ENCODE data around the gene HOXC12.

HOXC12 gene

DNA sequence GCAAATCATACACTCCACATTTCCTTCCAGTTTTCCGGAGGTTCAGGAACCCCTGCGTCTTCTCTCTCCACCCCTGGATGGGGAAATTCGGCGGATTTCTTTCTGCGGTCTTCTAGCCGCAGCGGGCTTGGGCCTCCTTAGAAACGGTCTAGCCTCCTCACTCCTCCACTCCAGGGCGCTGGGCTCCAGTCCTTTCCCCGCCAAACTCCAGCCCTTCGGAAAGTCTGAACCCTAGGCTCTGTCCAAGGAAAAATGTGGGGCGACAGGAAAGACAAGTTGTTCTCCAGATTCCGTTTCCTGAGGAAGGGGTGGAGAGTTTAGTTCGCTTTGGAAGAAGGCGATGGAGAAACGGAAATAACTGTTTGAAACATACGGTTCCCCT is 28.9 kb downstream of the HOXC12 start:
- in situ Hi-C loops (cut with MboI; ENCODE audit: low pct_unique_long_range_greater_than_20kb, low sequenced_read_pairs, unreplicated experiment) = no loop called here
- TF ChIP-seq, protein P1, sequence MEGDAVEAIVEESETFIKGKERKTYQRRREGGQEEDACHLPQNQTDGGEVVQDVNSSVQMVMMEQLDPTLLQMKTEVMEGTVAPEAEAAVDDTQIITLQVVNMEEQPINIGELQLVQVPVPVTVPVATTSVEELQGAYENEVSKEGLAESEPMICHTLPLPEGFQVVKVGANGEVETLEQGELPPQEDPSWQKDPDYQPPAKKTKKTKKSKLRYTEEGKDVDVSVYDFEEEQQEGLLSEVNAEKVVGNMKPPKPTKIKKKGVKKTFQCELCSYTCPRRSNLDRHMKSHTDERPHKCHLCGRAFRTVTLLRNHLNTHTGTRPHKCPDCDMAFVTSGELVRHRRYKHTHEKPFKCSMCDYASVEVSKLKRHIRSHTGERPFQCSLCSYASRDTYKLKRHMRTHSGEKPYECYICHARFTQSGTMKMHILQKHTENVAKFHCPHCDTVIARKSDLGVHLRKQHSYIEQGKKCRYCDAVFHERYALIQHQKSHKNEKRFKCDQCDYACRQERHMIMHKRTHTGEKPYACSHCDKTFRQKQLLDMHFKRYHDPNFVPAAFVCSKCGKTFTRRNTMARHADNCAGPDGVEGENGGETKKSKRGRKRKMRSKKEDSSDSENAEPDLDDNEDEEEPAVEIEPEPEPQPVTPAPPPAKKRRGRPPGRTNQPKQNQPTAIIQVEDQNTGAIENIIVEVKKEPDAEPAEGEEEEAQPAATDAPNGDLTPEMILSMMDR (IDR thresholded peaks at IDR 0.05; ENCODE audit: extremely low read depth, insufficient read depth, missing control alignments) = no peak
- DNase-seq (ENCODE audit: low spot score) = no peak

DNA sequence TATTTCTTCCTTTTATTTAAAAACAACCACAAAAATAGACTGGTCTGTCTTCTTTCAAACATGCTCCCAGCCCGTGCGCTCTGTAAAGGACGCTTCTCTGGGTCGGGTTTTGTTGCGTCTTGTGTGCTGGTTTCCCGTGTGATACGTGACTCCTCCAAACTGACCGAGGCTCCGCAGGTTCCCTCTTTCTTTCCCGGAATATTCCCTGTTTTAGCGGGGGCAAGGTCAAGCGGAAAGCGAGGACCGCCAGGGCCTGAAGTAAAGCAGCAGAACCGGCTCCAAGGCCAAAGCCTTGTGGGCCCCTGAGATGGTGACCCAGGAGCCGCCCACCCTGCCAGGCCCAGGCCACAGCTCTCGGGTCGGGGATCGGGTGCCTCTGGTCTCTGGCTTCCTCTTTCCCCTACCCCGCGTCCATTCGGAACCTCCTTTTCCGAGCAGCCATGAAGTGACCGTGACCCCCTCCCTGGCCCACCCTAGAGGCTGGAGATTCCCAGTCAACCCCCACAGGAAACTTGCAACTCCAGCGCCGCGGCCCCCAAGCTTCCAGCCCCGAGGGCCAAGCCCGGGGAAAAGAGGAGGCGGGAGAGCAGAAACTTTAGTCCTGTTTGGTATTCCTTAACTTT is 29.4 kb downstream of the HOXC12 start:
- TF ChIP-seq, protein P1 (IDR thresholded peaks at IDR 0.05; ENCODE audit: extremely low read depth, insufficient read depth, missing control alignments) = no peak
- DNase-seq (ENCODE audit: low spot score) = no peak
- in situ Hi-C loops (cut with MboI; ENCODE audit: low pct_unique_long_range_greater_than_20kb, low sequenced_read_pairs, unreplicated experiment) = no loop called here

DNA sequence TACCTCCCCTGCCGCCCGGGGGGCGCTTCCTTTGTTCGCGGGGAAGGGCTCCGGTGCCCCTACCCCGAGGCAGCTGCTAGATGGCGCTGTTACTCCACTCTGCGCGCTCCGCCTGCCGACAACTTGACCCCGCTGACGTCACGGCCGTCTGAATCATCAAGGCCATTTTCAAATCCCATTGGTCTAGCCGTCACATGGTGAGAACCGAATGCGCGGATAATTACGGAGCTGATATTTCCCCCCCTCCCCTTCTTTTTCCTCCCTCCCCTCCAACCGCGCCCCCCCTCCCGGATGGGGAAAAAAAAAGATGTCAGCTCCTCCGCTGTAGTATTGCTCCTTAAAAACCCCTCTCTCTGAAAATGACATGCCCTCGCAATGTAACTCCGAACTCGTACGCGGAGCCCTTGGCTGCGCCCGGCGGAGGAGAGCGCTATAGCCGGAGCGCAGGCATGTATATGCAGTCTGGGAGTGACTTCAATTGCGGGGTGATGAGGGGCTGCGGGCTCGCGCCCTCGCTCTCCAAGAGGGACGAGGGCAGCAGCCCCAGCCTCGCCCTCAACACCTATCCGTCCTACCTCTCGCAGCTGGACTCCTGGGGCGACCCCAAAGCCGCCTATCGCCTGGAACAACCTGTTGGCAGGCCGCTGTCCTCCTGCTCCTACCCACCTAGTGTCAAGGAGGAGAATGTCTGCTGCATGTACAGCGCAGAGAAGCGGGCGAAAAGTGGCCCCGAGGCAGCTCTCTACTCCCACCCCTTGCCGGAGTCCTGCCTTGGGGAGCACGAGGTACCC is 30.4 kb downstream of the HOXC12 start, which contains the start of gene HOXC10:
Gene HOXC10, plus strand, starts transcription at position 246 of the 791 bp plus-strand sequence. Its CDS starts 114 bp downstream, at position 360.
- in situ Hi-C loops (cut with MboI; ENCODE audit: low pct_unique_long_range_greater_than_20kb, low sequenced_read_pairs, unreplicated experiment) = no loop called here
- DNase-seq (ENCODE audit: low spot score) = peak; percentile 92

DNA sequence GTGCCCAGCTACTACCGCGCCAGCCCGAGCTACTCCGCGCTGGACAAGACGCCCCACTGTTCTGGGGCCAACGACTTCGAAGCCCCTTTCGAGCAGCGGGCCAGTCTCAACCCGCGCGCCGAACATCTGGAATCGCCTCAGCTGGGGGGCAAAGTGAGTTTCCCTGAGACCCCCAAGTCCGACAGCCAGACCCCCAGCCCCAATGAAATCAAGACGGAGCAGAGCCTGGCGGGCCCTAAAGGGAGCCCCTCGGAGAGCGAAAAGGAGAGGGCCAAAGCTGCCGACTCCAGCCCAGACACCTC is 30.9 kb downstream of the HOXC12 start:
- in situ Hi-C loops (cut with MboI; ENCODE audit: low pct_unique_long_range_greater_than_20kb, low sequenced_read_pairs, unreplicated experiment) = no loop called here
- TF ChIP-seq, protein P1 (IDR thresholded peaks at IDR 0.05; ENCODE audit: extremely low read depth, insufficient read depth, missing control alignments) = no peak
- DNase-seq (ENCODE audit: low spot score) = no peak

More for the DNA sequence above, 30.4 kb downstream of the HOXC12 start, which contains the start of gene HOXC10:
- TF ChIP-seq, protein P1 (IDR thresholded peaks at IDR 0.05; ENCODE audit: extremely low read depth, insufficient read depth, missing control alignments) = peak; percentile 84

DNA sequence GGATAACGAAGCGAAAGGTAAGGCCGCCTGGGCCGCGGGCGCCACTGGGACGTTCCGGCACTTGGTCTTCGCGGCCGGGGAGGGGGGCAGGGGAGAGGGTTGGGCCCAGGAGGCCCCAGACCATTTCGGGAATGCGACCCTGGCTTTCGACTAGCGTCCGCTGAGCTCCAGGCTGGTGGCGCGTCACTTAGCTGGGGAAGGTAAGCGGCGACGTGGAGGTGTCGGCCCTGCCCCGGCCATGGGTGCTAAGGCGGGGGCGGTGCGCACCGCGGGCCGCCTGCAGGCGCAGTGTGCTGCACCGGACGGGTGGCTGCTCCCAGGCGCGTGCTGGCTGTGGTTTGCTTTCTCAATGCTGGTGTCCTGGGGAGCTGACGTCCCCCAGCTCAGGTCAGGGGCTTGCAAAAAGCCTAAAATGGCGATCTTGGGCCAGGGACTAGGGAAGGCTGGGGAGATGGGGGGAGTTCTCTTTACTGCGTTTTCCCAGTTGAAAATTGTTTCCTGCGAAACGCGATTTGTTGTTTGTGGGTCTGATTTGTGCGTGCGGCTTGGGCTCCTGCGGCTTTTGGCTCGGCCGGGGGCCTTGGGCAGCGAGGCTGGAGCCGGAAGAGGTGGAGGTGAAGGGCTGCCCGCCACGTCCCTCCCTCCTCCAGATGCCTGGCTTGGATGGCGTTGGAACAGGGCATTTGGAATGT is 31.4 kb downstream of the HOXC12 start:
- no peak for DNase-seq (ENCODE audit: low spot score)
- TF ChIP-seq, protein P1 (IDR thresholded peaks at IDR 0.05; ENCODE audit: extremely low read depth, insufficient read depth, missing control alignments) = no peak
- in situ Hi-C loops (cut with MboI; ENCODE audit: low pct_unique_long_range_greater_than_20kb, low sequenced_read_pairs, unreplicated experiment) = no loop called here

DNA sequence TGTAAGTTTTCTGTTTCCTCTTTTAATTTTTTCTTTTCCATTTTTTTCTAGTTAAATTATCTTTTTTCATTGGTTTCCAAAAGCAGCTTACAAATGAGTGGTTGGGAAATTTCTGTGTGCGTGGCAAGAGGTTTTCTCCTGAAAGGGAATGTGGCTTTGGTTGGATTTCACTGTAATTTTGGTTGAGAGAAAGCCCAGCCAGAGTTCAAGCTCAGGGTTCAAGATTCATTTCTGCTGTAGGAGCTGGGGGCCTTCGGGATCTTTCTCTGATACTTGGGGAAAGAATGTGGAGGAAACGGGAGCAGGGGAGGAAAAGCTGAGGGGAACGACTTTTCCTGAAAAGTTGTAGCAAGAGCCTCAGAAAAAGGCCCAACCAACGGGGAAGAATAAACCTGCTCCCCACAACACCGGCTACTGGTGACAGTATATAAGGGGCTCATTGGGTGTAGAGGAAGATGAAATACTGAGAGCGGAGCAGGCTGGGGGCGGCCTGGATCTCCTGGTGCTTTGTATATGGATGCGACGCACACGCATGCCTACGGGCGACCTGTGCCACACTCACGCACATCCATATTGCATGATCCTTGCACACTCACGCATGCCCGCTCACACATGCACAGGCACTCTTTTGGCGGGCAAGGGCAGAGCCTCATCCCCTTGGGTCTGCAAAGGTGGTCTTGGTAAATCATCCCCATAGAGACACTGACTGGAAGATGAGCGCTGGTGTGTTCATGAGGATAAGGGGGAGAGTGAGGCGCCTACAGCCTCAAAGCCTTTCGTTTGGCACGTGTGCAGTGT is 32.2 kb downstream of the HOXC12 start:
- in situ Hi-C loops (cut with MboI; ENCODE audit: low pct_unique_long_range_greater_than_20kb, low sequenced_read_pairs, unreplicated experiment) = no loop called here
- TF ChIP-seq, protein P1 (IDR thresholded peaks at IDR 0.05; ENCODE audit: extremely low read depth, insufficient read depth, missing control alignments) = no peak
- DNase-seq (ENCODE audit: low spot score) = no peak
